Stimulated activated CD8-positive, alpha-beta memory T cell treated with anti-CD3 and anti-CD28 coated beads, Interleukin-12 subunit alpha, Interleukin-12 subunit beta, amount 100 ng/mL, for 4 hours (primary cell): ENCODE results near the gene TERT.
"Not testable (repeated sequence)": the region's sequence is repeated elsewhere in the genome, so short reads cannot be mapped to it uniquely, and the experiment has no call there.

ENCODE experiments used
- DNase-seq: peaks from one replicate; pipeline ENCODE4 v3.0.0-alpha.2; 2020; ENCODE audit warnings: low read depth

TERT gene

GRCh38 chr5:1294835-1295649 is at the start of gene TERT:
Gene TERT, minus strand, starts transcription at chr5:1295068. Its CDS starts 79 bp downstream, at chr5:1294989.
- peak; percentile 64 for DNase-seq

- no peak for DNase-seq
Observed at GRCh38 chr5:1343931-1344901, 49.3 kb upstream of the TERT start.

- no peak for DNase-seq
Observed at GRCh38 chr5:1343315-1343751, 48.5 kb upstream of the TERT start.

GRCh38 chr5:1342711-1343110 is 47.8 kb upstream of the TERT start:
- not testable (repeated sequence) for DNase-seq

GRCh38 chr5:1342268-1342667 is 47.4 kb upstream of the TERT start:
- no peak for DNase-seq

- no peak for DNase-seq
Observed at GRCh38 chr5:1341863-1342262, 47.0 kb upstream of the TERT start.

GRCh38 chr5:1339818-1340210 is 44.9 kb upstream of the TERT start:
- not testable (repeated sequence) for DNase-seq

GRCh38 chr5:1339139-1339817 is 44.4 kb upstream of the TERT start:
- not testable (repeated sequence) for DNase-seq

GRCh38 chr5:1338506-1339070 is 43.7 kb upstream of the TERT start:
- DNase-seq = no peak

GRCh38 chr5:1338196-1338490 is 43.3 kb upstream of the TERT start:
- DNase-seq = no peak

- no peak for DNase-seq
Observed at GRCh38 chr5:1337489-1338195, 42.8 kb upstream of the TERT start.

- DNase-seq = no peak
Observed at GRCh38 chr5:1336749-1337488, 42.1 kb upstream of the TERT start.

GRCh38 chr5:1336106-1336561 is 41.3 kb upstream of the TERT start:
- DNase-seq = no peak

- no peak for DNase-seq
Observed at GRCh38 chr5:1335540-1336095, 40.8 kb upstream of the TERT start.

GRCh38 chr5:1334831-1335539 is 40.1 kb upstream of the TERT start:
- DNase-seq = no peak

- no peak for DNase-seq
Observed at GRCh38 chr5:1333986-1334385, 39.1 kb upstream of the TERT start.

GRCh38 chr5:1333286-1333685 is 38.4 kb upstream of the TERT start:
- not testable (repeated sequence) for DNase-seq

GRCh38 chr5:1332461-1333001 is 37.7 kb upstream of the TERT start:
- DNase-seq = no peak

GRCh38 chr5:1331861-1332405 is 37.1 kb upstream of the TERT start:
- no peak for DNase-seq
